ENCODE measurements around the gene IFITM1.
"Not testable (repeated sequence)": the region's sequence is repeated elsewhere in the genome, so short reads cannot be mapped to it uniquely, and the experiment has no call there.

The IFITM1 gene

DNA sequence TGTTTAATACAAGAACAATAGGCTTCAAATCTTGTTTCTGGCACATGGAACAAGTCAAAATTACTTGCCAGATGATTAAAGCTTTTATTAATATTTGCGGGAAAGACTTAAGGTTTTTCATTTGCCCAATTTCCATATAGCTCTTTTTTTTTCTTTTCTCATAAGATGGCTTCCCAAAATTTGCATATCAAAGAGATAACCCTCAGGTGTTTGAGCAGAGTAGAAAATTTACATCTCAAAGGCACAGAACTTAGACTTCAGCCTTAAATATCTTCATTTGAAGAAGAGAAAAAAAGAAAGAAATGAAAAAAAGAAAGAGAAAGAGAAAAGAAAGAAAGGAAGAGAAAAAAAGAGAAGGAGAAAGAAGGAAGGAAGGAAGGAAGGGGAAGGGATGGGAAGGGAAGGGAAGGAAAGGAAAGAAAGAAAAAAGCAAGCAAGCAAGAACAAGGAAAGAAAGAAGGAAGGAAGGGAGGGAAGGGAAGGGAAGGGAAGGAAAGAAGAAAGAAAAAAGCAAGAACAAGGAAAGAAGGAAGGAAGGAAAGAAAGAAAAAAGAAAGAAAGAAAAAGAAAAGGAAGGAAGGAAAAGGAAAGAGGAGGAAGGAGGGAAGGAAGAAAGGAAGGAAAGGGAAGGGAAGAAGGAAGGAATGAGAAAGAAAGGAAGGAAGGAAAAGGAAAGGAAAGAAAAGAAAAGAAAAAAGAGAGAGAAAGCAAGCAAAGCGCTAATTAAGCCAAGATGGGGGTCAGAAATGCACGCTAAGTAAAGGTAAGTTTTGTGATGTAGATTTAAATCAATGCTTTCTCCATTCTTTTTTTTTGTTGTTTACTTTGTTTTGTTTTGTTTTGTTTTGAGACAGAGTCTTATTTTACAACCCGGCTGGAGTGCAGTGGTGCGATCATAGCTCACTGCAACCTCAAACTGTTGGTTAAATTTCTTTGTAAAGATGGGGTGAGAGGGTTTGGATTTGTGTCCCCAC, 27.0 kb downstream of the IFITM1 start:
- DNase-seq (ENCODE audit: low read depth in 1 of 2, low spot score in 1 of 2) = no peak

DNA sequence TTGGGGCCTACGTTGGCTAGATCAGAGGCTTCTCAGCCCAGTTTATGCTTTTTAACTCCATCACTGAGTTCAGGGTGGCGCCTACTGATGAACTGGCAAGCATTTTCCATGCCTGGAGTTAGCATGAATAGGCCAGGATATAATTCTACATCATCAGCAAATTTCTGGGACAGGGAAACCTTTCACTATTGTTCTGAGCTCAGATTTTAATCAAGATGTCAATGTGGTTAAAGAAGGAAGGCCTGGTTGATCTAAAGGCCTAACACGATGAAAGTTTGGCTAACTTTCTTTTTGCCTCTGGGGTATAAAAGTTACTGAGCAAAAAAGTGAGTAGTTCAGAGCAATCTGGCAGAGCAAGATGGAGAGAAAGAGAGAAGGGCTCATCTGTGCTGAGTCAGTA, 28.5 kb downstream of the IFITM1 start:
- DNase-seq (ENCODE audit: low read depth in 1 of 2, low spot score in 1 of 2) = no peak

DNA sequence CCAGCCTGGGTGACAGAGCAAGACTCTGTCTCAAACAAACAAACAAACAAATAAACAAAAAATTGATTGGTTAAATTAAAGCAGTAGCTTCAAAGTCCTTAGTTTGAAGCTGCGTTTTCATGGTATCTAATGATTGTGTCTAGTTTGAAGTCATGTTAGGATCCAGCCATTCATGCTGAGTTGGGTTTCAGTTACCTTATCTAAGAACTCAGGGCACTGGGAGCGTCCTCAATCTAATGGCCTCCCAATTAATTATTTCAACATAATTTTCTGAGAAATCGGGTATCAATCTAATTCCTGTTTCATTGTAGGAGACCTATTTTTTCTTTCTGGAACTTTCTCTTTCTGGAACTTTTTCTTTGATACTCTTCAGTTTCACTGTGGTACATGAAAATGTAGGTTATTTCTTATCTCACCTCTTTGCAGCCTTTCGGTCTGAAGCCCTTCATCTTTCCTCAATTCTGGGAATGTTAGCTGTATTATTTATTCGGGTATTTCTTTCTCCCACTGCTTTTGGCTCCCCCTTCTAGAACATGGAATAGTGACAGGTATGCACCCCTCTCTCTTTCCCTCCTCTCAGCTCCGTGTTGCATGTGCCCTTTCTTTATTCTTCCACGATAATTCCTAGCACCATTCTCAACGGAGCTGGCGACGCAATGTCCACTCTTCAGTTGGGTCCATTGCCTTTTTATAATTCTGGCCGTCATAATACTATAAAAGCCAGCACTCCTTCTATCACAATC, 31.2 kb downstream of the IFITM1 start:
- no peak for DNase-seq (ENCODE audit: low read depth in 1 of 2, low spot score in 1 of 2)

DNA sequence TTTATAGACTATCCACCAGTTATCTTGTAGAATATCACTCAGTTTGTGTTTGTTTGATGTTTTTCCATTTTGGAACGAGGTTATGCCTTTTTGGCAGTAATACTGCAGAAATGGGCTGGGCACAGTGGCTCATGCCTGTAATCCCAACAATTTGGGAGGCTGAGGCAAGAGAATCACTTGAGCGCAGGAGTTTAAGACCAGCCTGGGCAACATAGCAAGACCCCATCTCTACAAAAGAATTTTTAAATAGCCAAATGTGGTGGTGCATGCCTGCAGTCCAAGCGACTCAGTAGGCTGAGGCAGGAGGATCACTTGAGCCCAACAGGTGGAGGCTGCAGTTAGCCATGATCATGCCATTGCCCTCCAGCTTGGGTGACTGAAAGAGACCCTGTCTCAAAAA, 32.7 kb downstream of the IFITM1 start:
- DNase-seq (ENCODE audit: low read depth in 1 of 2, low spot score in 1 of 2) = no peak

DNA sequence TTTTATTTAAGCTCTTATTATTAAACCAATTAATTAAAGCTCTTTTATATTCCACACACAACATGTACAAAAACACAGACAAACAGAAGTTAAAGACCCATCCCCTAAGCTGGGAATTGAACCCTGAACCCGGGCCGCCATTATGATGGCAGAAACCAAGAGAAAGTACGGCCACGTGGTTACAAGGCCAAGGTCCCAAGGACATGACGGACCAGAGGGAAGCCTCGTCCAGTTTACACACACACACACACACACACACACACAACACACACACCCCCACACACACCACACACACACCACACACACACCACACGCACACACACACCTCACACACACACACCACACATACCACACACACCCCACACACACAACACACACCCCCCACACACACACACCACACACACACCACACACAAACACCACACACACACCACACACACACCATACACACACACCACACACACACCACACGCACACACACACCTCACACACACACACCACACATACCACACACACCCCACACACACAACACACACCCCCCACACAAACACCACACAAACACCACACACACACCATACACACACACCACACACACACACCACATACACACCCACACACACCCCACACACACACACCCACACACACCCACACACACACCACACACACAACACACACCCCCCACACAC, 35.6 kb downstream of the IFITM1 start:
- not testable (repeated sequence) for DNase-seq (ENCODE audit: low read depth in 1 of 2, low spot score in 1 of 2)

DNA sequence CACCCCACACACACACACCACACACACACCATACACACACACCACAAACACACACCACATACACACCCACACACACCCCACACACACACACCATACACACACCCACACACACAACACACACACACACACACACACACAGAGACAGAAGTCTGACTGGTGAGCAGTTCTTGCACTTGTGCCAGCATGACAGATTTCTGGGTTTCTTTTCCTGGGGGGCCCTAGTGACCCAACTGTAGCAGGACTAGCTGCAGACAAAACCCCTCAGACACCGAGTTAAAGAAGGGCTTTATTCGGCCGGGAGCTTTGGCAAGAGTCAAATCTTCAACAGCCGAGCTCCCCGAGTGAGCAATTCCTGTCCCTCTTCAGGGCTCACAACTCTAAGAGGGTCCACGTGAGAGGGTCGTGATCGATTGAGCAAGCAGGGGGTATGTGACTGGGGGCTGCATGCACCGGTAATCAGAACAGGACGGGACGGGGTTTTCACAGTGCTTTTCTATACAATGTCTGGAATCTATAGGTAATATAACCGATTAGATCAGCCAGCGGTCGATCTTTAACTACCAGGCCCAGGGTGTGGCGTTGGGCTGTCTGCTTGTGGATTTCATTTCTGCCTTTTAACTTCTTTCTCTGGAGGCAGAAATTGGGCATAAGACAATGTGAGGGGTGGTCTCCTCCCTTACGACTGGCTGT, 36.3 kb downstream of the IFITM1 start:
- not testable (repeated sequence) for DNase-seq (ENCODE audit: low read depth in 1 of 2, low spot score in 1 of 2)

DNA sequence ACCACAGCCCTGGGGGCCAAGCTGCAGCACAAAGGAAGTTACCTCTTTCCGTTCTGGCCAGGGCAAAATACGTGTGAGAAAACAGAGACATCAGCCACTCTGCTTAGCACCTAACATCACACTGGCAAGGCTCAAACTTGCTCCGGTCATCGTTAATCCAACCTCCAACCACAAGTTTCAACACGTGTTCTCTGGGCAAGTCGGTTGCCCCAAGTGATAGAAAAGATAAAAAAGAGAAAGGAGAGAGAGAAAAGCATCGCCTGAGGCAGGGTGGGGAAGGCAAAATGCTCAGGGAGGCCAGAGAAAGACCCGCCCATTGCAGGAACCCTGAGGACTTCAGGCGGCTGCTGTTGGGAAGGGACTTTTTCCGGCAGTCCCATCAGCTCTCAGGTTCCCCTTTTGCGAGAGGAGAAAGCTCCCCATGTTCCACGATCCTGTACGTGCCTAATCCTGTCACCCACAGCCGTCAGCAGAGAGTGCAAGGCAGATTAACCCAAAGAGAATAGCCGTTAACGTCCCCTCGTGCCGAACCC, 36.9 kb downstream of the IFITM1 start:
- DNase-seq (ENCODE audit: low read depth in 1 of 2, low spot score in 1 of 2) = no peak

DNA sequence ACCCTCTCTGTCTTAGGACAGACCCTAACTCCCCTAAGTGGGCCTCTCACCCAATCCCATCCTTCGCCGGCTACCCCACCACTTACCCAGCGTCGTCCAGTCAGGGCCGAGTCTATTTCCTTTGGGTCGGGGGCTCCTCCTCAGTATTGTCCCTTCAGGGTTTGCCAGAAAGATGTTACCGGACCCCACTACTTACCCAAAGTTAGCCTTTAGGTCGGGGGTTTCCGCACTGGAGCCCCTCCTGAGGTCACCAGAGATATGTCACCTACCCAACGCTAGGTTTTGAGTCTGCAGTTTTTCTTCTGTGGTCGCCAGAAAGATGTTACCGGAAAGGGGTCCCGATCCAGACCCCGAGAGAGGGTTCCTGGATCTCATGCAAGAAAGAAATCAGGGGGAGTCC, 37.6 kb downstream of the IFITM1 start:
- DNase-seq (ENCODE audit: low read depth in 1 of 2, low spot score in 1 of 2) = no peak

DNA sequence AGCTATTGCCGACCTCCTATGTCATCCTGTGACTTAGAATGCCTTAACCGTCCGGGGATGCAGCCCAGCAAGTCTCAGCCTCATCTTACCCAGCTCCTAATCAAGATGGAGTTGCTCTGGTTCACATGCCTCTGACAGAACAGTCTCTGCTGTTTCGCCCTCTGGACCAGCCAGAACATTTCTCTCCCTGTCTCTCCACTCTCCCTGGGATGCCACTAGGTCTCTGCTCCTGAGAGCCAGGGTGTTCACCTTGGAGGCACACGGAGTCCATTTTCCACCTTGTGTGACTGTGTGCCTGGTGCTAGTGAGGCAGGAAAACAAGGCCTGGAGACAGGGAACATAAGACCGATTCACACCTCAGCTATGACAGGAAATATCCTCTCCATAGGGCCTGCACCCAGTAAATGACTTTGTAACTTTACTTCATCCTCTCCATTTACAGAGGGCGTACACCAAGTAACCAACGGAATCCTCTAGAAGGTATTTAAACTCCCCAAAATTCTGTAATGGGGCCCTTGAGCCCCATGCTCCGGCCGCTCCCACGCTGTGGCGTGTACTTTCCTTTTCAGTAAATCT, 38.7 kb downstream of the IFITM1 start:
- DNase-seq (ENCODE audit: low read depth in 1 of 2, low spot score in 1 of 2) = no peak

DNA sequence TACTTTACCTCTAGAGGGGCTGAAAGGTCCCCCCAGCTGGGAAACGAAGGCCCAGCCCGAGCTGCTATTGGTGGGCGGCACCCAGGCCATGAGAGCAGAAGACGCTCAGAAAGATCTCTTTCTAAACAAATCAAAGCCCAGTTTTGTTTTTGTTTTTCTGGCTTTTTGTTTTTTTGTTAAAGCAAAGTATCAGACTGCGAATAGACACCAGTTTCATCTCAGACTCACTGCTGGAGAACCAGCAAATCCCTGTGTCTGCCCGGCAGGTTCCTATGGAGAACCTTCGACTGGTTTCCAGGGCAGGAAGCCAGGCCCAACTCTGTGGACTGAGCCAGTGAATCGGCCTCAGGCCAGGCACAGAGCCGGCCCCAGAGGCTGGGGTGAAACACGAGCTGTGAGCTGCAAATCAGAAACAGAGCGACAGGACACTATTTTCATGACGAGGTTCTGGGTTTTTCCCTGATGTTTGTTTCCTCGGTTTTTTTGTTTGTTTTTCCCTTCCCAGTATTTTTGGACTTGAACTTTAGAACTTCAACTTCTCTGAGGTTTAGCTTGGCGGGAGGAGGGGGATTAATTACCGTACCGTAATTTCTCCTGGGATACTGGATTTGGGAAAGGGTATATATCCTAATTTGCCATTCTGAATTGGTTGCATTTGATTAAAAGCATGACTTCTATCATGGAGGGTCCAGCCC, 39.5 kb downstream of the IFITM1 start:
- no peak for DNase-seq (ENCODE audit: low read depth in 1 of 2, low spot score in 1 of 2)

DNA sequence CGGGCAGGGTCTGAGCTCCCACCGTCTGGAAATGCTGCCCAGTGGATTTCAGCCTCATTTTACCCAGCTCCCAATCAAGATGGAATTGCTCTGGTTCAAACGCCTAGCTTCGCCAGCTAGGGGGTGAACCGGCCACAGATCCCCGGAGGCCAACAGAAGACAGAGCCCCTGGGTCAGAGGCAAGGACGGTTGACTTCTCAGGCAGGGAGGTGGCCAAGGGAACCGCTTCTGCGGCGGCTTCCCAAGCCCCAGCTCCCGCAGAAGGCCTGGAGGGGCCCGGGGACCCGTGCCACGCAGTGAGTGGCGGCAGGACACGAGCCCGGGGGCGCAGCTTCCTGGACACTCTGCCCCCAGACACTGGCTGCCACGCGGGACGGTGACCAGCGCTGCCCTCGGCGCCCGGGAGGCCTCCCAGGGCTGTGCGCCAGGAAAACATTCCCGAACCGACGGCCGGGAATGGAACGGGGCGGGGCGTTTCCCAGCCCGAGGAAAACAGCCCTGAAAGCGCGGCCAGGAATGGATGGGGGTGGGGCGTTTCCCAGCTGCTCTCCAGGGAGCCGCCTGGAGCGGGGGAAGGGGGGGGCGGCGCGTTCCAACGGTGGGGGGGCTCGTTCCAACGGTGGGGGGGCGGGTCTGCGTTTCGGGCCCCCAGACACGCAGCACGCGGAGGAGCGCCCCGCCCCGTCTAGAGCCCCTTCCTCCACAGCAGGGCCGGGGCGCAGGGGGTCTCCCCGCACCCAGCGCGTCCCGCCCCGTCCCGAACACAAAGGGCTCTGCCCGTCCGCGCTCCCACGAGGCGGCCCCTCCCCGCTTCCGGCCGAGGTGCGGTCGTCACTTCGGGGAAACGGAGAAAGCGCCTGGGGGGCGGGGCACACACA, 42.0 kb downstream of the IFITM1 start:
- DNase-seq (ENCODE audit: low read depth in 1 of 2, low spot score in 1 of 2) = peak; percentile 68 to 81

DNA sequence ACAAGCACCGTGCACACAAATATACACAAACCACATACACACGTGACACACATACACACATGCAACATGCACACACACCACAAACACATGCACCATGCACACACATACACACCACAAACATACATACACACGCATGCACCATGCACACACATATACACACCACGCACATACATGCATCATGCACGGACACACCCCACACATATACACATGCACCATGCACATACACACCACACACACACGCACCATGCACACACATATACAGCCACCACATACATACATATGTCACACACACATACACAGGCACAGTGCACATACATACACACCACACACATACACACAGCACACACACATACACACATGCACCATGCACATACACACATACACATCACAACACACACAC, 42.8 kb downstream of the IFITM1 start:
- no peak for DNase-seq (ENCODE audit: low read depth in 1 of 2, low spot score in 1 of 2)

DNA sequence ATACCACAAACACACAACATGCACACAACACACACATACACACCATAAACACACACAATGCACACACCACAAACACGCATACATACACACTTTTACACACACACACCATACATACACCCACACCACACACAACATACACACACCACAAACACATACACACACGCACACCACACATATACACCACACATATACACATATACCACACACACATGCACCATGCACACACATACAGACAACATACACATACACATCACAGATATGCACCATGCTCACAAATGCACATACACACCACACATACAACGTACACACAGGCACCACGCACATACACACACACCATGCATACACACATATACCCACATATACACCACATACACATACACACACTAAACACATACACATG, 43.7 kb downstream of the IFITM1 start:
- no peak for DNase-seq (ENCODE audit: low read depth in 1 of 2, low spot score in 1 of 2)

DNA sequence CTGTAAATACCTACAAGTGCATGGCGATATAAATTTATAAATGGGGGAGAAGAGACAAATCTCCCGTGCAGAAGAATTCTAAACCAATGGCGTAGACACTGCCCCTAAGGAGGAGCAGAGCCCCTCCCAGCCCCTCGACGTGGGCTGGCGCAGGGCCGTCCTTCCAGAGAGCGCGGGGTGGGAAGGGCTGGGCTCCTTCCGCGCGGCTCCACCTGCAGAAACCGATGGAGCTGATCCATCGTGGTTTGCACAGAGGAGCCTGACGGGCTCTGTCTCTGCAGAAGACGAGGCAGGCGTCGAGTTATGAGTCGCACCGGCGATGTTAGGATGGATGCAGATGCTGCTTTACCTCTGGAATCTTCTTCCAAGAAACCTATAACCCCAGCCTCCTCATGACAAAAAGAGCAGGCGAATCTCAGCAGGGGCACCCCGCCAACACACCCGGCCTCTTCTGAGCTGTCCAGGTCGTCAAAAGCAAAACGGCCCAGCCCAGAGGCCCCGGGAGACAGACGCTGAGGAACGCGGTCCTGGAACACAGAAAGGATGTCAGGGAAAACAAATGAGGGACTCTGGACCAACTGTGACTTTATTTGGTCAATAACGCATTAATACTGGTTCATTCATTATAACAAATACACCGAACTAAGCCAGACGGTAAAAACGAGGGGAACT, 44.4 kb downstream of the IFITM1 start:
- DNase-seq (ENCODE audit: low read depth in 1 of 2, low spot score in 1 of 2) = no peak

DNA sequence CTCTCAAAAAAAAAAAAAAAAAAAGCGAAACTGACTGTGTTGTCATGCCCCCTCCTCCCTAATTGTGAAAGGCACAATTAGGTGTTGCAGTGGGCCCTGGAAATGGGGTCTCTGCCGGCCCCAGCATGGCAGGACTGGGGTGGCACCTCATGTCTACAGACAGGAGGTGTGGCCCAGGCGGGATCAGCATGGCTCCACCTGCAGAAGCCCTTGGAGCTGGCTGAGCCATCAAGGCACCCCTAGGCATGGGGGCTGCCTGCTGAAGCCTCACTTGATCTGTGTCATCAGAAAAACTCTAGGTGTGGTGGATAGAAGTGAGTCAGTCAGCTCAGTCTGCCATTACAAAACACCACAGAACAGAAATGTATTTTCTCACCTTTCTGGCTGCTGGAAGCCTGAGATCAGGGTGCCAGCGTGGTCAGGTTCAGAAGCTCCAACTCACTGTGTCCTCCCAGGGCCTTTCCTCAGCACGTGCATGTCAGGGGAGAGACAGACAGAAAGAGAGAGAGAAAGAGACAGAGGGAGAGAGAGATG, 45.4 kb downstream of the IFITM1 start:
- no peak for DNase-seq (ENCODE audit: low read depth in 1 of 2, low spot score in 1 of 2)

DNA sequence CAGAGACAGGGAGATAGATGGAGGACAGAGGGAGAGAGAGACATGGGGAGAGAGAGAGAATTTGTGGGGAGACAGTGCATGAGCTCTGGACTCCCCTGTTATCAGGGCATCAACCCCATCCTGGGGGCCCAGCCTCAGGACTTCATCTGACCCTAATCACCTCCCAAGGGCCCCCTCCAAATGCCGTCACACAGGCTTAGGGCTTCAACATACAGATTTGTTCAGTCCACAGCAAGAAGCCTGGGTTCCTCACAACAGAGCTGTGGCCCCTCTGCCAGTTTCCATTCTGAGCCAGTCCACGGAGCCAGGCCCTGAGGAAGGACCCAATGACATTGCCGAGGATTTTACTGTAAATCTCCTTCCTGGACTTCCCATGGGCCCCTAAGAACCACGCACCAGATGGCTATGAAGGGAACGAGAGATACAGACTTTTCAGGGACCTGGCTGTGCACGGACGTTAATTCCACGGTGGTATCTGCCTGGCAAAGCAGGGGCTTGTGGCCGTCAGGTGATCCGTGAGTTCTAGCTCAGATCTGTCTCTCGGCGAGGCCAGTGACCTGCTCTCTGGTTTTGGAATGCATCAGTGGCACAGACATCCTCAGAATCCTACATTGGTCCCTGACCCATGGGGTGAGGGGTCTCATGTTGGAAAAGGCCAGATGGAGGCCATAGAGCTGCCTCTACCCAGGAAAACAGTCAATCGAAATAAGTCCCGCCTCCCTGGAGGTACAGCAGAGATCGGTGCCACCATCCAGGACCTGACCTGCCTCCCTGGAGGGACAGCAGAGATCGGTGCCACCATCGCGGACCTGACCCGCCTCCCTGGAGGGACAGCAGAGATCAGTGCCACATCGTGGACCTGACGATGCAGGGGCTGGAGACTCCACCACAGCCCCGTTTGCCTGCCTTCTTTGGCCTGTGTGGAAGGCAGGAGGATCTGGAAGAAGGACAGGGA, 46.8 kb downstream of the IFITM1 start:
- no peak for DNase-seq (ENCODE audit: low read depth in 1 of 2, low spot score in 1 of 2)

Measured in activated CD4-positive, alpha-beta T cell treated with anti-CD3 and anti-CD28 coated beads, Interleukin-2, amount 50 U/mL, for 24 hours (primary cell).